Sigmoid colon (tissue), 7 donors: ENCODE results near the gene LDLRAD4. TPM values are rescaled to one million over a fixed set of nuclear protein-coding genes. Genes with fewer than 3 reads are reported as not detected.

Experiments
- DNase-seq: peaks from one replicate; pipeline ENCODE4 v3.0.0-alpha.2; 2019
- H3K27ac ChIP-seq, 4 donors: fragments of 200-600 bp; sonication (generic); one replicate each; pipeline ENCODE4 v1.5.1; 2016 to 2019; ENCODE audit warnings: mild to moderate bottlenecking in 1 of 4
- H3K27me3 ChIP-seq, 3 donors: fragments of 200-600 bp; sonication (generic); one replicate each; pipeline ENCODE4 v1.5.1; 2019; ENCODE audit warnings: mild to moderate bottlenecking in 1 of 3
- H3K36me3 ChIP-seq, 4 donors: fragments of 200-600 bp; sonication (generic); one replicate each; pipeline ENCODE4 v1.5.1; 2016 to 2019
- H3K4me1 ChIP-seq, 4 donors: fragments of 200-600 bp; sonication (generic); one replicate each; pipeline ENCODE4 v1.5.1; 2017 to 2019
- H3K4me3 ChIP-seq, 4 donors: fragments of 200-600 bp; sonication (generic); one replicate each; pipeline ENCODE4 v1.5.1; 2017 to 2019; ENCODE audit warnings: mild to moderate bottlenecking in 2 of 4, moderate library complexity in 1 of 4
- H3K9me3 ChIP-seq, 4 donors: fragments of 200-600 bp in 3 of 4; sonication (generic) in 3 of 4; one replicate each; pipeline versions ENCODE4 v1.5.1 to v1.6.1; 2013 to 2019
- CTCF ChIP-seq, 4 experiments: fragments of 450-650 bp in 3 of 4; fragments of 200-600 bp in 1 of 4; IDR thresholded peaks; one replicate each; pipeline ENCODE4 v1.5.1; 2016 to 2019; ENCODE audit warnings: antibody characterized with exemption in 4 of 4, mild to moderate bottlenecking in 3 of 4, moderate library complexity in 2 of 4
- EP300 ChIP-seq, 4 donors: sonication (generic); formaldehyde crosslinking; IDR thresholded peaks; one replicate each; pipeline ENCODE4 v1.6.1; 2017; ENCODE audit warnings: antibody characterized with exemption in 4 of 4
- POLR2A ChIP-seq, 2 donors: fragments of 450-650 bp; IDR thresholded peaks; one replicate each; pipeline ENCODE4 v1.6.1; 2016; ENCODE audit warnings: antibody characterized with exemption in 2 of 2, mild to moderate bottlenecking in 2 of 2, moderate library complexity in 2 of 2
- POLR2AphosphoS5 ChIP-seq, 4 donors: sonication (generic); formaldehyde crosslinking; IDR thresholded peaks; one replicate each; pipeline ENCODE4 v1.6.1; 2017; ENCODE audit warnings: antibody characterized with exemption in 4 of 4
- WGBS, 2 donors: extraction: QIAGEN DNeasy Blood & Tissue Kit; methylation state at CpG; one replicate each; pipeline ENCODE4 v1.1.7; 2013; 5-methylcytosine and 5-hydroxymethylcytosine counted together
- intact Hi-C: fragments of 100-400 bp; cut with DNase I; formaldehyde crosslinking; loops from one replicate; pipeline ENCODE4 v1.15.1; 2023
- polyA plus RNA-seq, 3 donors: library from polyadenylated mRNA; stranded (reverse); fragments of 200-250 nt; gene quantifications; one replicate each; pipeline ENCODE4 v1.2.3, GENCODE V29; 2013
- total RNA-seq, 4 donors: library from RNA; depleted of rRNA; stranded (reverse); fragments of >200 nt; gene quantifications; one replicate each; pipeline ENCODE4 v1.1.0, GENCODE V29; 2016
- donor health status: healthy with polysubstance abuse.
- donor health status: Bipolar disorder and iron deficiency.
- donor health status: healthy.

Gene LDLRAD4
- total and polyA plus RNA-seq, 7 donors: 1.2 to 28.2 (median 17.2) TPM

GRCh38 chr18:13232971-13233786 is 14.6 kb downstream of the LDLRAD4 start:
- Histone ChIP-seq H3K27me3 (no peaks in the 10 kb centered on the region), H3K4me3 (no peak overlapping the region), H3K27ac (peak overlapping the region in 2 of 4 donors; percentile 16 to 30), H3K36me3 (no peaks in the 10 kb centered on the region), H3K9me3 (no peaks in the 10 kb centered on the region), H3K4me1 (peaks cover 0 to 71% (median 27%) of the 10 kb centered on the region in 4 donors)
- no peak for DNase-seq
- intact Hi-C loops: no loop called here
- TF ChIP-seq POLR2A (IDR thresholded peaks at IDR 0.05) (no peak), POLR2AphosphoS5 (IDR thresholded peaks at IDR 0.05) (no peak), CTCF (IDR thresholded peaks at IDR 0.05) (no peak), EP300 (IDR thresholded peaks at IDR 0.05) (no peak)
- 91 to 93% methylated on average over 19 of the region's 19 CpGs for WGBS, 2 donors

- H3K27ac ChIP-seq: peak overlapping the region in 1 of 4 donors; percentile 82
- no peaks in the 10 kb centered on the region for H3K27me3 ChIP-seq
- WGBS, 2 donors: 72 to 88% methylated on average over 23 of the region's 23 CpGs
- no peak for DNase-seq
- intact Hi-C loops: no loop called here
- H3K36me3 ChIP-seq: no peaks in the 10 kb centered on the region
- H3K9me3 ChIP-seq: no peaks in the 10 kb centered on the region
- no peak overlapping the region for H3K4me3 ChIP-seq
- peaks cover 0 to 71% (median 27%) of the 10 kb centered on the region in 4 donors for H3K4me1 ChIP-seq
- TF ChIP-seq POLR2A (IDR thresholded peaks at IDR 0.05): no peak
- TF ChIP-seq POLR2AphosphoS5 (IDR thresholded peaks at IDR 0.05): no peak
- TF ChIP-seq CTCF (IDR thresholded peaks at IDR 0.05): no peak
- TF ChIP-seq EP300 (IDR thresholded peaks at IDR 0.05): no peak
Measured at GRCh38 chr18:13233787-13234783, 15.5 kb downstream of the LDLRAD4 start.

GRCh38 chr18:13235421-13235831 is 16.9 kb downstream of the LDLRAD4 start:
- Histone ChIP-seq H3K4me3 (no peak overlapping the region), H3K27ac (peak overlapping the region in 3 of 4 donors; percentile 61 to 82 (median 67)), H3K27me3 (no peaks in the 10 kb centered on the region), H3K9me3 (no peaks in the 10 kb centered on the region), H3K4me1 (peaks cover 0 to 79% (median 27%) of the 10 kb centered on the region in 4 donors), H3K36me3 (no peaks in the 10 kb centered on the region)
- DNase-seq: no peak
- WGBS, 2 donors: 69 to 77% methylated on average over 6 of the region's 6 CpGs
- TF ChIP-seq EP300 (IDR thresholded peaks at IDR 0.05): no peak
- no peak for TF ChIP-seq CTCF (IDR thresholded peaks at IDR 0.05)
- TF ChIP-seq POLR2A (IDR thresholded peaks at IDR 0.05): no peak
- no peak for TF ChIP-seq POLR2AphosphoS5 (IDR thresholded peaks at IDR 0.05)
- intact Hi-C loops: no loop called here

- H3K27ac ChIP-seq: peak overlapping the region in 3 of 4 donors; percentile 61 to 82 (median 67)
- no peaks in the 10 kb centered on the region for H3K36me3 ChIP-seq
- H3K27me3 ChIP-seq: no peaks in the 10 kb centered on the region
- peak; percentile 91 for DNase-seq
- no peaks in the 10 kb centered on the region for H3K9me3 ChIP-seq
- 79 to 84% methylated on average over 8 of the region's 8 CpGs for WGBS, 2 donors
- TF ChIP-seq EP300 (IDR thresholded peaks at IDR 0.05) (no peak), CTCF (IDR thresholded peaks at IDR 0.05) (no peak), POLR2AphosphoS5 (IDR thresholded peaks at IDR 0.05) (peak in 3 of 4 donors; percentile 27 to 48 (median 42))
- no peak overlapping the region for H3K4me3 ChIP-seq
- intact Hi-C loops: no loop called here
- H3K4me1 ChIP-seq: peaks cover 0 to 76% (median 27%) of the 10 kb centered on the region in 4 donors
Measured at GRCh38 chr18:13235981-13236380, 17.4 kb downstream of the LDLRAD4 start.
